ENCODE results near the gene MYOD1. TPM values are rescaled to one million over a fixed set of nuclear protein-coding genes. Genes with fewer than 3 reads are reported as not detected.
A peak's percentile ranks its signal among the peaks of the same experiment; 100 is the strongest.

Gene MYOD1
- total RNA-seq, 1 donor from 2014 or later = not detected

GRCh38 chr11:17700991-17701390 is 18.4 kb upstream of the MYOD1 start:
- DNase-seq (ENCODE audit: low spot score in 2 of 2) (no peak), FAIRE-seq (no peak)

DNA sequence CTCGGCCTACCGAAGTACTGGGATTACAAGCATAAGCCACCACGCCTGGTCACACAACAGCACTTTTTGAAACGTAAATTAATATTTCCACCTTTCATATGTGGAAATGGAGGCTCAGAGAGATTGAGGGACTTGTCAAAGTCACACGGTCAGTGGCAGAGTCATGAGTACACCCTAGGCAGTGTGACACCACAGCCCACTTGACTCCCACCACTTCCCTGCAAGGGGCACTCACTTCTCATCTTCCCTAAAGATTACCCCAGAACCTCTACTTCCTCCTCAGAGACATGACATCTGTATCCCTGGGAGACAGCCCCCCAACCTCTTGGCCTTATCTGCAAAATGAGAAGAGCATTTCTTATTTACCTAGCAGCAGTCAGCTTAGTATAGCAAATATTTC is 16.5 kb upstream of the MYOD1 start:
- FAIRE-seq = no peak
- no peak for DNase-seq (ENCODE audit: low spot score in 2 of 2)

GRCh38 chr11:17703951-17704350 is 15.4 kb upstream of the MYOD1 start:
- DNase-seq (ENCODE audit: low spot score in 2 of 2) = no peak
- no peak for FAIRE-seq

DNA sequence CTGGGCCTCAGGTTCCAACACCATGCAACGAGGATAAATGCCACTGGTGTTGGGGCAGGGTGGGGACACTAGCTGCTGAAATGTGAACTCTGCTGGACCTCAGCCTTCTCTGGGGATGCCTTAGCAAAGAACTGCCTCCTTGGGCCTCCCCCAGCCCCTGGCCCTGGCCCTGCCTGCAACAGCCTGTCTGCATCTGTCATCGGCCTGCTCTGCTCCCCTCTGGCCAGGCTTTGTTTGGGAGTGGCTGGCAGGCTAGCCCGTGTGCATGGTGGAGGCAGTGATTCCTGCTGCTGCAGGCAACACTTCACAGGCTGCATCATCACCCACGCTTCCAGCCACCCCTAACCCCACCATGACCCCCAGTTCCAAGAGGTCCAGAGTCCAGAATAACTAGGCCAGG is 11.5 kb upstream of the MYOD1 start:
- DNase-seq (ENCODE audit: low spot score in 2 of 2) (no peak), FAIRE-seq (no peak)

- FAIRE-seq = no peak
These were observed 7.5 kb upstream of the MYOD1 start for GRCh38 chr11:17711836-17712235.

DNA sequence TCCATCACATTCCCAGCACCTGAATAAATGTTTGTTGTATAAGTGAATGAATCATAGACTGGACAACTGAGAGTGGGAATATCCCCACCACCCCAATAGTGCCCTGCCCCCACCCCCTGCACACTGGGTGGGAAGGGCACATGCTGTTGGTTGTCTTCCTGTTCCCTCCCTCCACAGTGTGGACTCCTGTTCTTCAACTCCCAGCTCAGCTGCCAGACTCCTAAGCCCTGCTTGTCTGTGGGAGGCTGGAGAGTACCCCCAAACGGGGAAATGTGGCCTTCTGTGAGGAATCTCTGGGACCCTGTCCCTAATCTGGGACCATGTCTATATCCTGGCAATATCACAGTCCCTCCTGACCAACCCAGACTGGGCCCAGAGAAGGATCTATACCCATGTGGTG is 5.5 kb upstream of the MYOD1 start:
- DNase-seq (ENCODE audit: low spot score in 2 of 2) = no peak
- no peak for FAIRE-seq

More at GRCh38 chr11:17711836-17712235, 7.5 kb upstream of the MYOD1 start:
- DNase-seq (ENCODE audit: low spot score in 2 of 2) = no peak

DNA sequence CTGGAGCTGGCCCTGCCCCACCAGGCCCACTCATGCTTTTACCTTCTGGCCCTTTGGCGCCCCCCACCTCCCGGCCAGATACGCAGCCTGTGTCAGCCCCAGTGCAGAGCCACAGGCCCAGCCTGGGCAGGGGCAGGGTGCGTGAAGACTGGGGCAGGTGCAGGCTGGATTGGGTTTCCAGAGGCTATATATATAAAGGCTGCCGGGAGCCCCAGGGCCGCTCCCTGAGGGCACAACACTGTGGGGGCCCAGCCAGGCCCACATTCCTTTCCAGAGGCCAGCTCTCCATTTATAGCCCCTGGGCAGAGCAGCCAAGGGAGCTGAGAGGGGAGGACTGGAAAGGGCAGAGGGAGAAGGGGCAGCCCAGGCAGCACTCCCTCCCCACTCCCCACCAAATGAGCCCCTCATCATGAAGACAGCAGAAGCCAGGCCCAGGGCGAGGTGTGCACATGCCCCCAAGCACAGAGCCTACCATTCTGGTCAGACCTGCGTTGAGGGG is 5.0 kb upstream of the MYOD1 start:
- no peak for DNase-seq (ENCODE audit: low spot score in 2 of 2)
- no peak for FAIRE-seq

GRCh38 chr11:17714870-17715269 is 4.5 kb upstream of the MYOD1 start:
- FAIRE-seq (no peak), DNase-seq (ENCODE audit: low spot score in 2 of 2) (no peak)

GRCh38 chr11:17716807-17717206 is 2.6 kb upstream of the MYOD1 start:
- no peak for DNase-seq (ENCODE audit: low spot score in 2 of 2)
- no peak for FAIRE-seq

- DNase-seq (ENCODE audit: low spot score in 2 of 2) = no peak
- no peak for FAIRE-seq
These were observed 1.4 kb upstream of the MYOD1 start for GRCh38 chr11:17718015-17718414.

GRCh38 chr11:17718510-17718962 is 835 bp upstream of the MYOD1 start:
- DNase-seq (ENCODE audit: low spot score in 2 of 2) (no peak), FAIRE-seq (no peak)

DNA sequence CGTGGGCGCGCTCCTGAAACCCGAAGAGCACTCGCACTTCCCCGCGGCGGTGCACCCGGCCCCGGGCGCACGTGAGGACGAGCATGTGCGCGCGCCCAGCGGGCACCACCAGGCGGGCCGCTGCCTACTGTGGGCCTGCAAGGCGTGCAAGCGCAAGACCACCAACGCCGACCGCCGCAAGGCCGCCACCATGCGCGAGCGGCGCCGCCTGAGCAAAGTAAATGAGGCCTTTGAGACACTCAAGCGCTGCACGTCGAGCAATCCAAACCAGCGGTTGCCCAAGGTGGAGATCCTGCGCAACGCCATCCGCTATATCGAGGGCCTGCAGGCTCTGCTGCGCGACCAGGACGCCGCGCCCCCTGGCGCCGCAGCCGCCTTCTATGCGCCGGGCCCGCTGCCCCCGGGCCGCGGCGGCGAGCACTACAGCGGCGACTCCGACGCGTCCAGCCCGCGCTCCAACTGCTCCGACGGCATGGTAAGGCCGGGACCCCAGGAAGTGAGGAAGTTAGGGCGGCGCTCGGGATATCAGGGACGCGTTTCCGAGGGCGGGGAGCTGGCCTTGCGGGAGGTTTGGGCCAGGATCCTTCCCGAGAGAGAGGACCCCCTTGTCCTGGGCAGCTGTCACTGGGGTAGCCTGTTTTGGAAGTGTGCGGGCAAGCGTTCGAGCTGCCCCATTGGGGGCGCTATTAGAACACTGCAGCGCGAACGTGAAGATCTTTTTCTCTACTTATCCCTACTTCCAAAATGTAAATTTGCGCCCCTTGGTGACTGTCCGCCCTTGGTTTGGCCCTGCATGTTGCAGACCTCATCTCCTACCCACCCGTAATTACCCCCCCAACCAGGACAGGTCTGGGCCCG is 796 bp downstream of the MYOD1 start:
- FAIRE-seq (no peak), DNase-seq (ENCODE audit: low spot score in 2 of 2) (no peak)

DNA sequence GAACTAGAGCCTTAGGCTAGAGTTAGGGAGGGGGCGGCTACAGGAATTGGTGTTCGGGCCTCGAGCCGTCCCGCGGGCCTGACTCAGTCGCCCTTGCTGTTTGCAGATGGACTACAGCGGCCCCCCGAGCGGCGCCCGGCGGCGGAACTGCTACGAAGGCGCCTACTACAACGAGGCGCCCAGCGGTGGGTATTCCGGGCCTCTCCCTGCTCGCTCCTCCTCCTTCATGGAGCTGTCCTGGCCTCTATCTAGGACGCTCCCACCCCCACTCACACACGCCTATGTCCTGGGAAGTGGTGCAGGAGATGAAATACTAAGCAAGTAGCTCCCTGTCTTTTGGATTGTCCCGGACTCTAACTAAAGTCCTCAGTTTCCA is 1.4 kb downstream of the MYOD1 start:
- no peak for DNase-seq (ENCODE audit: low spot score in 2 of 2)
- FAIRE-seq = no peak

GRCh38 chr11:17721242-17721999 is 2.0 kb downstream of the MYOD1 start:
- DNase-seq (ENCODE audit: low spot score in 2 of 2) (no peak), FAIRE-seq (no peak)

GRCh38 chr11:17722000-17722643 is 2.8 kb downstream of the MYOD1 start:
- FAIRE-seq = no peak
- no peak for DNase-seq (ENCODE audit: low spot score in 2 of 2)

DNA sequence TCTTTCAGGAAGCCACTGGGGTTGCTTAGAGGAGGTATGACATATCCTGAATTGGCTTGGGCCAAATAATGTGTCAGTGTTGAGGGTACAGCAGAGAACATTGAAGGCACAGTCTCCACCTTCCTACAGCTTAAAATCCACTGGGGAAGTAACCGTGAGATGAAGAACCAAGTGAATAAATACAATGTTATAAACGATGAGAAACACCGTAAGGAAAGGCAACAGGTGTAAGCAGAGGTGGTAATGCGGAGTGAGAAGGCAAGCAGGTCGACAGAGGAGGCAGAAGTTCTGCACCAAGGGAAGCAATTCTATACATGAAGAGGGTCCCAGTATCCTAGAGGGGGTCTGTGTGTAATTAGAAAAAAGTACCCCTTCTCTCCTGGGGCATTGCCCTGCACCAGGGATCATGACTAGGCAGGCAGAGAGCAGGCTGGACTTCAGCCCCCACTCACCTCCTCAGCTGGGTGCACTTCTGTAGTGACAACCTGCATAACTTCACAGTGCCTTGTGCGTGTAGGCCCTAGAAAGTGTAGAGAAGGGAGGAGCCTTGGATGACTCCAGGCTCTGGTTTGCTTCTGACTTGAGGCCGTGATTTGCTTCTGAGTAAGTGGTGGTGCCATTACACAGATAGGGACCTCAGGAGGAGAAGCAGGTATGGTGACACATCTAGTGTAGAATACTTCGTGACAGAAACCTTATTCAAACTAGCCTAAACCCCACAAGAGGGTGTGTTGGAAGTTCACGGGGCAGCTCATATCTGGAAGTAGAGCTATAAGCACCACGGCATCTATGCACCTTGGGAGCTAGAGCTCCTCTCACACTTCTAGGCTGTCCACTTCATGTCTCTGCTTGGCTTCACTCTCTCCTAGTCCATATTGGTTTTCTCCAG is 4.9 kb downstream of the MYOD1 start:
- FAIRE-seq = no peak
- DNase-seq (ENCODE audit: low spot score in 2 of 2) = no peak

DNA sequence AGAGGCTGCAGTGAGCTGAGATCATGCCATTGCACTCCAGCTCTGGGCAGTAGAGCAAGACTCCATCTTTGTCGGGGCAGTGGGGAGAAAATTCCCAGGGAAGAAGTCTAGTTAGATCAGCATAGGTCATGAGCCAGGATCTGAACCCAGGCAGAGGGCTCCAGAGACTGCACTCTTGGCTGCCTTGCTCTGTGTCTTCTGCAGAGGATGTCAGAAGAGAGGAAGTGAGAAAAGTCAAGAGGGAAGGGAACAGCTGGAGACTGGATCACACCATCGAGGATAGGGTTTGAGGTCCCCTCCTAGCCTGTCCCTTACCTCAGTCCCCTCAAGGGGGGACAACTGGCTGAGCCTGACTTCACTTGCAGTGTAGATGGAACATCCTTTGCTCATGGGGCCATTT is 5.8 kb downstream of the MYOD1 start:
- DNase-seq (ENCODE audit: low spot score in 2 of 2) (no peak), FAIRE-seq (no peak)

DNA sequence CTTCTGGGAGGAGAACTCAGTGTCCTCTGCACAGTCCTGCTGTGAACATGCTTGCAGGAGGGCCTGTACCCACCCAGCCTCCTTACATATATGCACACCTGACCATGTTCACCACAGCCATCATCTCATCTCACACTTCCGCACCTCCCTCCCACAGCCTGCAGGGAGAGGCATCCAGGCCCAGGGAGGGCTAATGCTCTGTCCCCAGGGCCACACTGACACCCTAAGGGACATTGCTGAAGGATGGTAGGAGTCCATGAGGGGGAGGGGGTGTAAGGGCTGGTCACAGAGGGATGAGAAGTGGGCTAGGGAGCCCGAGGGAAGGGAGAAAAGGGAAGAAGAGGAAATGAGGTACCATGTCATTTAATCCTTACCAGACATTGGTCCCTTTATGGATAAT is 10.8 kb downstream of the MYOD1 start:
- DNase-seq (ENCODE audit: low spot score in 2 of 2) (no peak), FAIRE-seq (no peak)

GRCh38 chr11:17730608-17731462 is 11.5 kb downstream of the MYOD1 start:
- DNase-seq (ENCODE audit: low spot score in 2 of 2) (peak; percentile 83 to 84), FAIRE-seq (no peak)

Measured in frontal cortex (tissue), 4 donors.